PFSK-1 (cell line): Measurements from ENCODE around the gene NFATC3.

Experiments used
- FOXP2 ChIP-seq: optimal IDR thresholded peaks from 2 replicates; pipeline ENCODE3; 2011; ENCODE audit warnings: borderline replicate concordance, control low read depth, inconsistent platforms; ENCODE audit not compliant: insufficient read depth; ENCODE audit errors: extremely low read length, extremely low read depth
- POLR2AphosphoS5 ChIP-seq: IDR thresholded peaks from 2 replicates; pipeline ENCODE4 v1.6.1; 2012; ENCODE audit warnings: low read depth, mild to moderate bottlenecking, control low read depth, low read length, moderate library complexity
- REST ChIP-seq, 2 experiments: IDR thresholded peaks; 2 replicates each; pipeline versions ENCODE4 v1.6.1 to v1.8.0; 2011 to 2012; ENCODE audit warnings: low read depth in 2 of 2, low read length in 2 of 2, control low read depth in 1 of 2, inconsistent platforms in 1 of 2, mild to moderate bottlenecking in 1 of 2, moderate library complexity in 1 of 2; ENCODE audit not compliant: insufficient read depth in 1 of 2
- SIN3A ChIP-seq: IDR thresholded peaks from 2 replicates; pipeline ENCODE4 v1.6.1; 2012; ENCODE audit warnings: mild to moderate bottlenecking, low read length, moderate library complexity, borderline replicate concordance; ENCODE audit not compliant: insufficient read depth
- TAF1 ChIP-seq: IDR thresholded peaks from 2 replicates; pipeline ENCODE4 v1.6.1; 2012; ENCODE audit warnings: low read length, control low read depth, borderline replicate concordance; ENCODE audit not compliant: insufficient read depth

NFATC3 gene

GRCh38 chr16:68227183-68227793 is 142.1 kb downstream of the NFATC3 start:
- no peak for TF ChIP-seq POLR2AphosphoS5
- no peak for TF ChIP-seq SIN3A
- TF ChIP-seq TAF1 = no peak
- TF ChIP-seq FOXP2 = no peak
- TF ChIP-seq REST (IDR thresholded peaks at IDR 0.05; ENCODE audit: insufficient read depth in 1 of 2, low read depth in 2 of 2, low read length in 2 of 2) = no peak

- TF ChIP-seq TAF1 (no peak), FOXP2 (no peak), POLR2AphosphoS5 (no peak), REST (IDR thresholded peaks at IDR 0.05; ENCODE audit: insufficient read depth in 1 of 2, low read depth in 2 of 2, low read length in 2 of 2) (no peak), SIN3A (no peak)
Observed at GRCh38 chr16:68227850-68228553, 142.8 kb downstream of the NFATC3 start.

GRCh38 chr16:68228652-68229051 is 143.5 kb downstream of the NFATC3 start:
- TF ChIP-seq POLR2AphosphoS5 = no peak

GRCh38 chr16:68229431-68230175 is 144.4 kb downstream of the NFATC3 start:
- TF ChIP-seq FOXP2 (no peak), SIN3A (no peak), REST (IDR thresholded peaks at IDR 0.05; ENCODE audit: insufficient read depth in 1 of 2, low read depth in 2 of 2, low read length in 2 of 2) (no peak), POLR2AphosphoS5 (no peak), TAF1 (no peak)

- TF ChIP-seq REST (IDR thresholded peaks at IDR 0.05; ENCODE audit: insufficient read depth in 1 of 2, low read depth in 2 of 2, low read length in 2 of 2) (no peak), POLR2AphosphoS5 (no peak), SIN3A (no peak), TAF1 (no peak), FOXP2 (no peak)
Observed at GRCh38 chr16:68230176-68230571, 145.0 kb downstream of the NFATC3 start.
